ENCODE results near the gene PRH2. TPM values are rescaled to one million over a fixed set of nuclear protein-coding genes. Genes with fewer than 3 reads are reported as not detected.
A peak's percentile ranks its signal among the peaks of the same experiment; 100 is the strongest.

The PRH2 gene
- total RNA-seq (not detected), polyA plus RNA-seq (under 1 TPM in 1 of 2 donors, not detected in 1; 0.42 TPM)

DNA sequence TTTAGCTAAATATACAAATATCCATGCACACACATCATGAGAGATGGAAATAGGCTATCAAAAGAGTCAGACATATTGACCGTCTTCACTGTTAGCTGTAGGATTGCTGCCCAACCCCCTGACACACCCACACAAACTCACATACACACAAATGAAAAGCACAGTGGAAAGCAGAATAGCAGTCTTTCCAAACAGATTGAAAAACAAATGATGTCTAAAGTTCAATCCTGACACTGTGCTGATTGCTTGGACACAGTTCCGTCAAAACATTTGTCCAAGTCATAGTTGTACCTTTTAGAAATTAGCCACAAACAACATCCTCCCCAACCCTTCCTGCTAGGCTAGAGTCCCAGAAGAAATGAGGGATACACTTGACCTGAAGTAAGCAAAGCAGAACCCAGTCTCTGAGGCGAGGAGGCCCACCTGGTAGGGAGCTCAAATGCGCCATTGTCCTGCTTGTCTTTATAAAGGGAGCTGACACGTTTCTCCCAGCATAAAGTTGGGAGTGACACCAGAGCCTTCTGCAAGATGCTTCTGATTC is at the start of gene PRH2:
PRH2 (plus strand) TSS at position 491 of the 541 bp plus-strand sequence; CDS start at position 529, 38 bp downstream.
- 93 to 97% methylated on average over 5 of the region's 5 CpGs for WGBS, 2 donors
- Histone ChIP-seq H3K4me1 (no peaks in the 10 kb centered on the region), H3K4me3 (no peak within 1 kb of the TSS), H3K9me3 (no peaks in the 10 kb centered on the region), H3K27me3 (no peaks in the 10 kb centered on the region), H3K36me3 (no peaks in the 10 kb centered on the region), H3K27ac (no peak within 1 kb of the TSS)
- intact Hi-C loops (cut with DNase I), result no loop called here
- FAIRE-seq, result no peak
- DNase-seq, result no peak
- TF ChIP-seq, protein P1, sequence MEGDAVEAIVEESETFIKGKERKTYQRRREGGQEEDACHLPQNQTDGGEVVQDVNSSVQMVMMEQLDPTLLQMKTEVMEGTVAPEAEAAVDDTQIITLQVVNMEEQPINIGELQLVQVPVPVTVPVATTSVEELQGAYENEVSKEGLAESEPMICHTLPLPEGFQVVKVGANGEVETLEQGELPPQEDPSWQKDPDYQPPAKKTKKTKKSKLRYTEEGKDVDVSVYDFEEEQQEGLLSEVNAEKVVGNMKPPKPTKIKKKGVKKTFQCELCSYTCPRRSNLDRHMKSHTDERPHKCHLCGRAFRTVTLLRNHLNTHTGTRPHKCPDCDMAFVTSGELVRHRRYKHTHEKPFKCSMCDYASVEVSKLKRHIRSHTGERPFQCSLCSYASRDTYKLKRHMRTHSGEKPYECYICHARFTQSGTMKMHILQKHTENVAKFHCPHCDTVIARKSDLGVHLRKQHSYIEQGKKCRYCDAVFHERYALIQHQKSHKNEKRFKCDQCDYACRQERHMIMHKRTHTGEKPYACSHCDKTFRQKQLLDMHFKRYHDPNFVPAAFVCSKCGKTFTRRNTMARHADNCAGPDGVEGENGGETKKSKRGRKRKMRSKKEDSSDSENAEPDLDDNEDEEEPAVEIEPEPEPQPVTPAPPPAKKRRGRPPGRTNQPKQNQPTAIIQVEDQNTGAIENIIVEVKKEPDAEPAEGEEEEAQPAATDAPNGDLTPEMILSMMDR (IDR thresholded peaks at IDR 0.05), result no peak
- no peak for ATAC-seq

DNA sequence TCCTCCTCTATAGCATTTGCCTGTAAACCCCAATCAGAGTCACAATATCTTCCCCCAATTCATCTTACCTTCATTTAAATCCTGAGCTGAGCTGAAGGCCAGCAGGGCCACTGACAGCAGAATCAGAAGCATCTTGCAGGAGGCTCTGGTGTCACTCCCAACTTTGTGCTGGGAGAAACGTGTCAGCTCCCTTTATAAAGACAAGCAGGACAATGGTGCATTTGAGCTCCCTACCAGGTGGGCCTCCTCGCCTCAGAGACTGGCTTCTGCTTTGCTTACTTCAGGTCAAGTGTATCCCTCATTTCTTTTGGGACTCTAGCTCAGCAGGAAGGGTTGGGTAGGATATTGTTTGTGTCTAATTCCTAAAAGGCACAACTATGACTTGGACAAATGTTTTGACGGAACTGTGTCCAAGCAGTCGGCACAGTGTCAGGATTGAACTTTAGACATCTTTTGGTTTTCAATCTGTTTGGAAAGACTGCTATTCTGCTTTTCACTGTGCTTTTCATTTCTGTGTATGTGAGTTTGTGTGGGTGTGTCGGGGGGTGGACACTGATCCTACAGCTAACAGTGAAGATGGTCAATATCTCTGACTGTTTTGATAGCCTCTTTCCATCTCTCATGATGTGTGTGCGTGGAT is 44.8 kb upstream of the PRH2 start, which contains the start of gene PRH1:
PRH1 (minus strand) TSS at position 170 of the 640 bp plus-strand sequence; CDS start at position 132, 38 bp downstream.
- DNase-seq (no peak), FAIRE-seq (no peak), ATAC-seq (no peak)
- Histone ChIP-seq H3K4me1 (no peaks in the 10 kb centered on the region), H3K27ac (no peak within 1 kb of the TSS), H3K4me3 (no peak within 1 kb of the TSS), H3K27me3 (no peaks in the 10 kb centered on the region), H3K36me3 (no peaks in the 10 kb centered on the region), H3K9me3 (no peaks in the 10 kb centered on the region)
- WGBS, 2 donors, result 93 to 96% methylated on average over 6 of the region's 6 CpGs
- intact Hi-C loops (cut with DNase I), result no loop called here
- TF ChIP-seq, protein P1 (IDR thresholded peaks at IDR 0.05), result no peak

DNA sequence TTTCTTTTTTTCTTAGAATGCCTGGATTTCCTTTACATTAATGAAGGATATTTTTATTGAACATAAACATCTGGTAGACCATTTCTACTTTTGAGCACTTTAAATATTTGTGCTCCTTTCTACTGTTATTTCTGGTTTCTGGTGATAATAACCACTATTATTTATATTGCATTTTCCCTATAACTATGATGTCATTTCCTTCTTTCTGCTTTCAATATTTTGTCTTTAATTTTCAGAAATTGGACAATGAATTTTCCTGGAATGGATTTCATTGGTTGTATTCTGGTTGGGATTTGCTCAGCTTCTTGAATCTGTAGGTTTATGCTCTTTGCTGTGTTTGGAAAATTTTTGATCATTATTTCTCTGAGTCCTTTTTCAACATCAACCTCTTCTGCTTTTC is 39.8 kb upstream of the PRH2 start:
- TF ChIP-seq, protein P1 (IDR thresholded peaks at IDR 0.05), result no peak
- no peaks in the 10 kb centered on the region for H3K27me3 ChIP-seq
- intact Hi-C loops (cut with DNase I), result no loop called here
- no peak overlapping the region for H3K27ac ChIP-seq
- FAIRE-seq (no peak), ATAC-seq (no peak), DNase-seq (no peak)
- peaks cover 0 to 11% (median 6%) of the 10 kb centered on the region in 3 donors for H3K4me1 ChIP-seq
- no peak overlapping the region for H3K4me3 ChIP-seq
- no peaks in the 10 kb centered on the region for H3K9me3 ChIP-seq
- no peaks in the 10 kb centered on the region for H3K36me3 ChIP-seq

DNA sequence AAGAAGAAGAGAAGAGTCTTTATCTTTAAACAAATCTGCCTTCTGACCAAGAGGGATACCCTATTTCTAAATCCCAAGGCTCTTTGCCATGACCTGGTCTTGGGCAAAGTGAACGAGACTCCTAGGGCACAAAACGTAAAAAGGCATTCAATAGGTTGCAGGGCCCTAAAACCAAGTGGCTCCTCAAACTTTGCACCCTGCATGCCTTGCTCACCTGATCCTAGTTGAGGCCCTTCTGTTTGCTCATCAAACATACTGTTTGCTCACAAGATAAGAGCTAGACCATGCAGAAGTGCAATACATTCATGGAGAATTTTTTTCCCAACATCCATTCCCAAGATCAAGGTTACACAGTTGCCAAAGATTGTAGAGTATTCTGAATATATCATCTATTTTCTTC is 37.1 kb upstream of the PRH2 start:
- TF ChIP-seq, protein P1 (IDR thresholded peaks at IDR 0.05), result no peak
- H3K27me3 ChIP-seq, result no peaks in the 10 kb centered on the region
- peaks cover 0 to 11% (median 6%) of the 10 kb centered on the region in 3 donors for H3K4me1 ChIP-seq
- DNase-seq (peak in 1 of 6 donors; percentile 3), ATAC-seq (peak; percentile 40 to 85 (median 73)), FAIRE-seq (no peak)
- no peak overlapping the region for H3K27ac ChIP-seq
- intact Hi-C loops (cut with DNase I), result no loop called here
- no peaks in the 10 kb centered on the region for H3K36me3 ChIP-seq
- H3K9me3 ChIP-seq, result no peaks in the 10 kb centered on the region
- WGBS, 2 donors, result 43 to 58% methylated on average over 2 of the region's 2 CpGs
- H3K4me3 ChIP-seq, result no peak overlapping the region

DNA sequence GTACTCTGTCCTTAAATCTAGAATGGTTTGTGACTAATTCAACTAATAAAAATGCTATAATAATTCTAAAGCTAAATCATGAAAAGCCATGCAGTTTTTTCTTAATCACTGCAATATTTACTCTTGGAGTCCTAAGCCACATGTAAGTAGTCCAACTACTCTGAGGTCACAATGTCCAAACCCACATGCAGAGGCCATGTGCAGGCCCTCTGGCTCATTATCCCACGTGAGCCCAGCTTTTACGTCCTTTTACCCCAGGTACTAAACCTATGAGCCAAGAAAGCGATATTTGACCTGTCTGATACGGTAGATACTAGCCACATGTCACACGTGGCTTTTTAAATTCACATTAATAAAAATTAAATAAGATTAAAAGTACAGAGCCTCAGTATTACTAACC is 32.2 kb upstream of the PRH2 start:
- Histone ChIP-seq H3K36me3 (no peaks in the 10 kb centered on the region), H3K4me3 (no peak overlapping the region), H3K9me3 (no peaks in the 10 kb centered on the region), H3K27me3 (no peaks in the 10 kb centered on the region), H3K4me1 (peaks cover 0 to 7% (median 1%) of the 10 kb centered on the region in 3 donors), H3K27ac (no peak overlapping the region)
- FAIRE-seq (no peak), ATAC-seq (no peak), DNase-seq (no peak)
- TF ChIP-seq, protein P1 (IDR thresholded peaks at IDR 0.05), result no peak
- WGBS, 2 donors, result 94 to 98% methylated on average over 5 of the region's 5 CpGs
- intact Hi-C loops (cut with DNase I), result no loop called here

Measured in pancreas (tissue), 10 donors.